ENCODE data around the gene ZFPM1. TPM values are rescaled to one million over a fixed set of nuclear protein-coding genes. Genes with fewer than 3 reads are reported as not detected.

The ZFPM1 gene
- total and polyA plus RNA-seq, 2 of the 8 experiments (the other 6 are each of a cell fraction or from before 2014, with no cell fraction given): 0.74 to 4.8 TPM

- TF ChIP-seq RNF2 (IDR thresholded peaks at IDR 0.05; ENCODE audit: borderline replicate concordance, low read depth, low read length, missing control alignments, poor library complexity, severe bottlenecking): no peak
- no peak for TF ChIP-seq SIN3A (conservative IDR thresholded peaks at IDR 0.05 in 1 of 2, IDR thresholded peaks at IDR 0.05 in 1 of 2; ENCODE audit: low read depth in 1 of 2, low read length in 2 of 2)
- no peak for TF ChIP-seq CREB1 (IDR thresholded peaks at IDR 0.05)
- no peak for TF ChIP-seq CEBPB (IDR thresholded peaks at IDR 0.05; ENCODE audit: low read depth, low read length)
Measured at GRCh38 chr16:88531931-88532433, 78.9 kb downstream of the ZFPM1 start (continued).
